ENCODE measurements around the gene B4GALT2. TPM values are rescaled to one million over a fixed set of nuclear protein-coding genes. Genes with fewer than 3 reads are reported as not detected.

B4GALT2 gene
- total RNA-seq, 2 experiments from 2014 or later: 0.57 to 1.4 TPM

DNA sequence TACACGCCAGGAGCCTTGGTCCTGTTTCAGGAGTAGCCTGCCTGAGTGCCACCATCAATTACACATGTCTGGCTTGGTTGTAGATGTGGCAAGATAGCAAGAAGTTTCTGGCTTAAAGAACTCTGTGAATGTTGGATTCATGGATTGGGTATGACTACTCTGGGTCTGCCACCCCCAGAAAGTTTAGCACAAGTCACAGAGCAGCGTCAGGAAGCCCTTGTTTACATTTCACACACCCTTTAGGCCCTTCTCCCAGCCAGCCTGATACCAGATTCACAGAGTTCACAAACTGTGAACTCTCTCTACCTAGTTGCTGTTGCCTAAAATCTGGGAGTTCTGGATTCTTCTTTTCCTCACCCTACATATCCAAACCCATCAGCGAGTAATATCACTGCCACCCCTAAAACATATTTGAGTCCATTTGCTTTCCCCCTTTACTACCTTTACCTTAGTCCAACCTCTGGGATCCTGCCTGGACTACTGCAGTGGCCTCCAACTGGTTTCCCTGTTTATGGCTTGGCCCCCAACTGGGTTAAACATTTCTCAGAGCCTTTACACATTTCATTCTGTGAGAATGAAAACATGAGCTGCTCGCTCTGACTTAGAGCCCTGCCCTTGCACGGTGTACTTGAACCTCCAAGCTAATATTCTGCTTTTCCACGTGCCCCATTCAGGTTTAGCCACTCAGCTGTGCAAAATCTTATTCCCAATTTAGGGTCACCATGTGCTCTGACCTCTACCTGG, 8.3 kb downstream of the B4GALT2 start:
- intact Hi-C loops (cut with micrococcal nuclease; ENCODE audit: unreplicated experiment): no loop called here
- no peak overlapping the region for H3K27ac ChIP-seq (ENCODE audit: low read depth, low read length, poor library complexity, severe bottlenecking)
- H3K9me3 ChIP-seq (ENCODE audit: low read length): no peaks in the 10 kb centered on the region
- no peaks in the 10 kb centered on the region for H4K20me1 ChIP-seq (ENCODE audit: insufficient read depth, low read length)
- H3K9me2 ChIP-seq (ENCODE audit: insufficient read depth, low read length): no peaks in the 10 kb centered on the region
- H2AFZ ChIP-seq (ENCODE audit: low read length): no peak overlapping the region
- no peak for DNase-seq (ENCODE audit: low spot score)
- H3K4me1 ChIP-seq (ENCODE audit: insufficient read depth, low read length, poor library complexity, severe bottlenecking): peaks cover 16% of the 10 kb centered on the region
- no peaks in the 10 kb centered on the region for H3K36me3 ChIP-seq (ENCODE audit: insufficient read depth, low read length)
- H3K79me2 ChIP-seq (ENCODE audit: insufficient read depth, low read depth, low read length): no peaks in the 10 kb centered on the region
- ChIA-PET POLR2A (no interaction called here), CTCF (ENCODE audit: unreplicated experiment) (interaction anchor here (0.6 kb wide), 1 partner anchor 155 kb away, joined by 3 read pairs; no protein-coding TSS in a partner anchor)
- no peak overlapping the region for H3K4me3 ChIP-seq (ENCODE audit: low read depth, low read length, poor library complexity, severe bottlenecking)
- H3K4me2 ChIP-seq (ENCODE audit: low read length): no peak overlapping the region
- BruUV-seq (replicated peaks): no TSS peak
- TF ChIP-seq CTCF (conservative IDR thresholded peaks at IDR 0.05; ENCODE audit: low read length) (no peak), EZH2phosphoT487 (IDR thresholded peaks at IDR 0.05; ENCODE audit: borderline replicate concordance, low read depth, low read length) (no peak)

DNA sequence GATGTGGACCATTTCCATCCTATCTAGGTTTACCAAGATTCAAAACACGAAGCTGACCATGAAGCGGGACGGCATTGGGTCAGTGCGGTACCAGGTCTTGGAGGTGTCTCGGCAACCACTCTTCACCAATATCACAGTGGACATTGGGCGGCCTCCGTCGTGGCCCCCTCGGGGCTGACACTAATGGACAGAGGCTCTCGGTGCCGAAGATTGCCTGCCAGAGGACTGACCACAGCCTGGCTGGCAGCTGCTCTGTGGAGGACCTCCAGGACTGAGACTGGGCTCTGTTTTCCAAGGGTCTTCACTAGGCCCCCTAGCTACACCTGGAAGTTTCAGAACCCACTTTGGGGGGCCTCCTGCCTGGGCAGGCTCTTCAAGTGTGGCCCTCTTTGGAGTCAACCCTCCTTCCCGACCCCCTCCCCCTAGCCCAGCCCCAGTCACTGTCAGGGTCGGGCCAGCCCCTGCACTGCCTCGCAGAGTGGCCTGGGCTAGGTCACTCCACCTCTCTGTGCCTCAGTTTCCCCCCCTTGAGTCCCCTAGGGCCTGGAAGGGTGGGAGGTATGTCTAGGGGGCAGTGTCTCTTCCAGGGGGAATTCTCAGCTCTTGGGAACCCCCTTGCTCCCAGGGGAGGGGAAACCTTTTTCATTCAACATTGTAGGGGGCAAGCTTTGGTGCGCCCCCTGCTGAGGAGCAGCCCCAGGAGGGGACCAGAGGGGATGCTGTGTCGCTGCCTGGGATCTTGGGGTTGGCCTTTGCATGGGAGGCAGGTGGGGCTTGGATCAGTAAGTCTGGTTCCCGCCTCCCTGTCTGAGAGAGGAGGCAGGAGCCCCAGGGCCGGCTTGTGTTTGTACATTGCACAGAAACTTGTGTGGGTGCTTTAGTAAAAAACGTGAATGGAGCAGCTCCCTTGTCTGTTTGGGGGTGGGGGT, 11.5 kb downstream of the B4GALT2 start:
- no peaks in the 10 kb centered on the region for H3K79me2 ChIP-seq (ENCODE audit: insufficient read depth, low read depth, low read length)
- peak overlapping the region; percentile 90 for H2AFZ ChIP-seq (ENCODE audit: low read length)
- H3K36me3 ChIP-seq (ENCODE audit: insufficient read depth, low read length): no peaks in the 10 kb centered on the region
- no peaks in the 10 kb centered on the region for H4K20me1 ChIP-seq (ENCODE audit: insufficient read depth, low read length)
- ChIA-PET POLR2A (interaction anchor here (0.6 kb wide), 1 partner anchor 329 kb away, joined by 4 read pairs; no protein-coding TSS in a partner anchor), CTCF (ENCODE audit: unreplicated experiment) (interaction anchor here (0.6 to 0.9 kb wide), 3 partner anchors 50 to 262 kb away, joined by 3 to 4 read pairs (median 3); no protein-coding TSS in a partner anchor)
- H3K4me1 ChIP-seq (ENCODE audit: insufficient read depth, low read length, poor library complexity, severe bottlenecking): peaks cover 28% of the 10 kb centered on the region
- DNase-seq (ENCODE audit: low spot score): no peak
- BruUV-seq (replicated peaks): no TSS peak
- H3K4me2 ChIP-seq (ENCODE audit: low read length): peak overlapping the region; percentile 83
- H3K9me3 ChIP-seq (ENCODE audit: low read length): no peaks in the 10 kb centered on the region
- TF ChIP-seq CTCF (conservative IDR thresholded peaks at IDR 0.05; ENCODE audit: low read length): peak; percentile 71
- TF ChIP-seq EZH2phosphoT487 (IDR thresholded peaks at IDR 0.05; ENCODE audit: borderline replicate concordance, low read depth, low read length): no peak
- no peak overlapping the region for H3K27ac ChIP-seq (ENCODE audit: low read depth, low read length, poor library complexity, severe bottlenecking)
- intact Hi-C loops (cut with micrococcal nuclease; ENCODE audit: unreplicated experiment): loop anchor here (1.0 to 2.0 kb wide), 2 partner anchors 16 to 40 kb away; partner anchors contain the start of gene ATP6V0B
- peak overlapping the region; percentile 71 for H3K4me3 ChIP-seq (ENCODE audit: low read depth, low read length, poor library complexity, severe bottlenecking)
- no peaks in the 10 kb centered on the region for H3K9me2 ChIP-seq (ENCODE audit: insufficient read depth, low read length)
